HepG2 (cell line): ENCODE measurements around the gene KRTAP19-7. TPM values are rescaled to one million over a fixed set of nuclear protein-coding genes. Genes with fewer than 3 reads are reported as not detected.

ENCODE experiments used
- ATAC-seq: fragments of 200-7000 bp; cut with Tn5 transposase; 3 replicates; pipeline ENCODE4 v1.9.1; 2020; ENCODE audit warnings: mild to moderate bottlenecking, moderate library complexity
- BruUV-seq: library from RNA; stranded (reverse); fragments of 400-500 nt; replicated peaks from 2 replicates; lab custom pipeline; 2021; lab: Mats Ljungman, UMichigan
- CTCF ChIA-PET: fragments of 300-600 bp; formaldehyde crosslinking; extraction: SDS; loops from one replicate; lab custom pipeline; 2021; ENCODE audit warnings: low total read pairs, inconsistent platforms, low intra/inter-chr PET ratio; lab: Yijun Ruan, JAX
- POLR2A ChIA-PET: fragments of 350-600 bp; sonication (Branson Sonifier 250); formaldehyde crosslinking; loops from one replicate; lab custom pipeline; 2020; ENCODE audit warnings: antibody characterized with exemption, inconsistent platforms; lab: Yijun Ruan, JAX
- DNase-seq: peaks from one replicate; pipeline ENCODE4 v3.0.0-alpha.2; 2015; ENCODE audit warnings: low spot score
- FAIRE-seq: peaks from 3 replicates; lab custom pipeline; 2011; peaks lifted over from hg19 to GRCh38; lab: Jason Lieb, UNC
- H2AFZ ChIP-seq: one replicate; pipeline ENCODE4 v1.6.1; 2011; ENCODE audit warnings: low read length, inconsistent platforms
- H3K27ac ChIP-seq: fragments of 300-600 bp; 3 replicates; pipeline ENCODE4 v1.8.0; 2011; ENCODE audit warnings: mixed run types, mild to moderate bottlenecking, mixed read lengths, low read length, inconsistent platforms; ENCODE audit not compliant: insufficient read depth; ENCODE audit errors: extremely low read length
- H3K27me3 ChIP-seq, 2 experiments: fragments of 200-600 bp in 1 of 2; 2 replicates in 1 of 2; 3 replicates in 1 of 2; pipeline versions ENCODE4 v1.6.0 to v1.8.0; 2011; ENCODE audit warnings: low read length in 2 of 2, mild to moderate bottlenecking in 2 of 2, moderate library complexity in 2 of 2, inconsistent platforms in 1 of 2; ENCODE audit not compliant: insufficient read depth in 2 of 2, control insufficient read depth in 1 of 2
- H3K36me3 ChIP-seq, 2 experiments: fragments of 200-600 bp in 1 of 2; replicated peaks in 1 of 2; 2 replicates in 1 of 2; 3 replicates in 1 of 2; pipeline versions ENCODE4 v1.5.1 to v1.8.0; 2011; ENCODE audit warnings: low read length in 2 of 2, inconsistent platforms in 1 of 2; ENCODE audit not compliant: insufficient read depth in 2 of 2, control insufficient read depth in 1 of 2
- H3K4me1 ChIP-seq: 2 replicates; pipeline ENCODE4 v1.5.1; 2012; ENCODE audit warnings: low read length, inconsistent platforms; ENCODE audit not compliant: insufficient read depth
- H3K4me2 ChIP-seq: 2 replicates; pipeline ENCODE4 v1.6.0; 2011; ENCODE audit warnings: low read depth, low read length, inconsistent platforms
- H3K4me3 ChIP-seq, 3 experiments: fragments of 200-600 bp in 1 of 3; sonication (generic), shearing (Covaris generic) in 1 of 3; replicated peaks in 1 of 3; 2 replicates each; pipeline ENCODE4 v1.5.1; 2011 to 2016; ENCODE audit warnings: low read length in 3 of 3, inconsistent platforms in 2 of 3, low read depth in 2 of 3, mild to moderate bottlenecking in 2 of 3, control low read depth in 1 of 3, mixed read lengths in 1 of 3; ENCODE audit not compliant: insufficient read depth in 1 of 3
- H3K79me2 ChIP-seq: one replicate; pipeline ENCODE4 v1.6.1; 2011; ENCODE audit warnings: low read length, inconsistent platforms; ENCODE audit not compliant: insufficient read depth
- H3K9ac ChIP-seq: 2 replicates; pipeline ENCODE4 v1.6.0; 2011; ENCODE audit warnings: mild to moderate bottlenecking, low read depth, low read length, inconsistent platforms; ENCODE audit not compliant: insufficient read depth
- H3K9me3 ChIP-seq: 2 replicates; pipeline ENCODE4 v1.5.1; 2012; ENCODE audit warnings: mild to moderate bottlenecking, low read length
- H4K20me1 ChIP-seq: 2 replicates; pipeline ENCODE4 v1.6.0; 2011; ENCODE audit warnings: inconsistent platforms, mild to moderate bottlenecking, low read length, moderate library complexity; ENCODE audit not compliant: insufficient read depth
- GFI1 ChIP-seq: sonication (generic); formaldehyde crosslinking; IDR thresholded peaks from 2 replicates; pipeline ENCODE4 v1.5.0; 2020; ENCODE audit warnings: missing genetic modification reagents, mild to moderate bottlenecking, borderline replicate concordance
- POGZ ChIP-seq: sonication (generic); formaldehyde crosslinking; IDR thresholded peaks from 2 replicates; pipeline ENCODE4 v1.4.0; 2020; ENCODE audit warnings: mild to moderate bottlenecking, missing genetic modification reagents
- RERE ChIP-seq: IDR thresholded peaks from 2 replicates; pipeline ENCODE4 v1.6.1; 2016; ENCODE audit warnings: low read depth, missing genetic modification reagents, missing compliant biosample characterization
- SIN3B ChIP-seq: fragments of 150-350 bp; IDR thresholded peaks from 2 replicates; pipeline ENCODE4 v1.6.1; 2014; ENCODE audit warnings: low read length
- THRA ChIP-seq: sonication (generic); formaldehyde crosslinking; IDR thresholded peaks from 2 replicates; pipeline ENCODE4 v1.4.0; 2020; ENCODE audit warnings: missing genetic modification reagents, borderline replicate concordance
- ZBTB7B ChIP-seq: sonication (generic); formaldehyde crosslinking; IDR thresholded peaks from 2 replicates; pipeline ENCODE4 v1.4.0; 2020; ENCODE audit warnings: missing genetic modification reagents
- ZMAT5 ChIP-seq: sonication (generic); formaldehyde crosslinking; IDR thresholded peaks from 2 replicates; pipeline ENCODE4 v1.5.0; 2020; ENCODE audit warnings: mild to moderate bottlenecking, low read depth, missing genetic modification reagents, borderline replicate concordance
- ZNF274 ChIP-seq: sonication (generic); formaldehyde crosslinking; IDR thresholded peaks from 2 replicates; pipeline ENCODE4 v1.5.1; 2020; ENCODE audit warnings: mild to moderate bottlenecking, missing genetic modification reagents
- ZNF331 ChIP-seq: sonication (generic); formaldehyde crosslinking; IDR thresholded peaks from 2 replicates; pipeline ENCODE4 v1.4.0; 2020; ENCODE audit warnings: missing genetic modification reagents
- ZNF567 ChIP-seq: sonication (generic); formaldehyde crosslinking; IDR thresholded peaks from 2 replicates; pipeline ENCODE4 v1.8.1; 2023; ENCODE audit warnings: mild to moderate bottlenecking, missing genetic modification reagents, borderline replicate concordance
- ZNF597 ChIP-seq: sonication (generic); formaldehyde crosslinking; IDR thresholded peaks from 2 replicates; pipeline ENCODE4 v1.5.0; 2020; ENCODE audit warnings: missing genetic modification reagents
- ZNF678 ChIP-seq: sonication (generic); formaldehyde crosslinking; IDR thresholded peaks from 2 replicates; pipeline ENCODE4 v1.4.0; 2020; ENCODE audit warnings: mild to moderate bottlenecking, missing genetic modification reagents
- WGBS: methylation state at CpG from one replicate; pipeline ENCODE4 v1.1.6; 2017; ENCODE audit warnings: low lambda C conversion rate; 5-methylcytosine and 5-hydroxymethylcytosine counted together
- in situ Hi-C: cut with HindIII; loops from 2 replicates; pipeline ENCODE4 v1.10.0; 2017; ENCODE audit warnings: low pct_unique_long_range_greater_than_20kb; ENCODE audit not compliant: extremely low pct_ligation_motif_present
- intact Hi-C: fragments of 100-400 bp; cut with micrococcal nuclease; formaldehyde crosslinking; loops from one replicate; pipeline ENCODE4 v1.10.0; 2022; ENCODE audit not compliant: unreplicated experiment
- polyA plus RNA-seq, 8 experiments: library from polyadenylated mRNA; depleted of rRNA in 3 of 8; stranded (reverse) in 7 of 8; unstranded in 1 of 8; fragments of >200 nt; fragmentation: Illumina TruSeq in 4 of 8; extraction: Trizol in 4 of 8; gene quantifications; 2 replicates each; pipeline versions ENCODE4 v1.2.1 to v1.2.3, GENCODE V29; 2011 to 2016; ENCODE audit warnings: low read depth in 4 of 8, missing spikeins in 1 of 8, mixed read lengths in 1 of 8; ENCODE audit not compliant: insufficient read depth in 1 of 8
- total RNA-seq, 5 experiments: library from RNA; depleted of rRNA; stranded (reverse); fragments of >200 nt; fragmentation: Illumina TruSeq; extraction: Trizol; gene quantifications; 2 replicates each; pipeline ENCODE4 v1.2.3, GENCODE V29; 2016; ENCODE audit warnings: low read depth in 1 of 5

The KRTAP19-7 gene
- total and polyA plus RNA-seq, 2 of the 13 experiments (the other 11 are each of a cell fraction or from before 2014, with no cell fraction given) = not detected

- no peak within 1 kb of the TSS for H3K4me3 ChIP-seq
- H3K4me1 ChIP-seq = no peaks in the 10 kb centered on the region
- peaks cover 86% of the 10 kb centered on the region for H3K9me3 ChIP-seq
- H3K27ac ChIP-seq = no peak within 1 kb of the TSS
- H3K36me3 ChIP-seq = no peaks in the 10 kb centered on the region
- H3K79me2 ChIP-seq = no peaks in the 10 kb centered on the region
- CTCF ChIA-PET = no interaction called here
- TF ChIP-seq ZNF597 = no peak
- TF ChIP-seq SIN3B = no peak
- TF ChIP-seq THRA = no peak
- TF ChIP-seq ZNF567 = no peak
- TF ChIP-seq ZMAT5 = no peak
- TF ChIP-seq, all 625 proteins: peak for 0
- FAIRE-seq = no peak
- POLR2A ChIA-PET = no interaction called here
- no peak for DNase-seq
- in situ Hi-C loops = no loop called here
- H3K4me2 ChIP-seq = no peak within 1 kb of the TSS
- 0% methylated on average over 1 of the region's 1 CpG for WGBS
- intact Hi-C loops = no loop called here
- no peaks in the 10 kb centered on the region for H4K20me1 ChIP-seq
- no peak within 1 kb of the TSS for H3K9ac ChIP-seq
- H3K27me3 ChIP-seq = no peaks in the 10 kb centered on the region
- BruUV-seq = no TSS peak
- ATAC-seq = no peak
- H2AFZ ChIP-seq = no peak within 1 kb of the TSS
These were observed 19.4 kb downstream of the KRTAP19-7 start, which contains the start of gene KRTAP19-6 for GRCh38 chr21:30541764-30542163. Gene KRTAP19-6, minus strand, starts transcription at chr21:30541864. Its CDS starts 31 bp downstream, at chr21:30541833.

GRCh38 chr21:30518876-30519275 is 42.2 kb downstream of the KRTAP19-7 start:
- Histone ChIP-seq H3K4me2 (no peak overlapping the region), H3K36me3 (no peaks in the 10 kb centered on the region), H3K9me3 (peaks cover 95% of the 10 kb centered on the region), H3K79me2 (no peaks in the 10 kb centered on the region), H3K4me3 (no peak overlapping the region), H3K27me3 (no peaks in the 10 kb centered on the region), H3K4me1 (no peaks in the 10 kb centered on the region), H3K9ac (no peak overlapping the region), H2AFZ (no peak overlapping the region), H3K27ac (no peak overlapping the region), H4K20me1 (no peaks in the 10 kb centered on the region)
- WGBS = 86% methylated on average over 1 of the region's 1 CpG
- ChIA-PET POLR2A (no interaction called here), CTCF (no interaction called here)
- ATAC-seq (no peak), DNase-seq (no peak), FAIRE-seq (no peak)
- intact Hi-C loops (no loop called here), in situ Hi-C loops (no loop called here)
- no TSS peak for BruUV-seq
- TF ChIP-seq RERE (CRISPR knock-in tag) (no peak), ZNF331 (CRISPR knock-in tag) (no peak), ZNF274 (CRISPR knock-in tag) (no peak), POGZ (no peak), GFI1 (CRISPR knock-in tag) (no peak), ZBTB7B (CRISPR knock-in tag) (no peak), ZNF678 (CRISPR knock-in tag) (no peak)
